Lower lobe of right lung (tissue), 2 donors: ENCODE measurements around the gene GMEB2. TPM values are rescaled to one million over a fixed set of nuclear protein-coding genes. Genes with fewer than 3 reads are reported as not detected.

Experiments
- ATAC-seq, 2 donors: fragments of 200-7000 bp; cut with Tn5 transposase; one replicate each; pipeline ENCODE4 v1.9.1; 2020 to 2022; ENCODE audit warnings: mild to moderate bottlenecking in 2 of 2, moderate library complexity in 2 of 2
- DNase-seq: peaks from one replicate; pipeline ENCODE4 v3.0.0-alpha.2; 2020
- H3K27ac ChIP-seq: fragments of 200-600 bp; one replicate; pipeline ENCODE4 v1.8.0; 2022
- H3K27me3 ChIP-seq: fragments of 200-600 bp; one replicate; pipeline ENCODE4 v1.8.0; 2022; ENCODE audit warnings: low read depth
- H3K36me3 ChIP-seq: fragments of 200-600 bp; one replicate; pipeline ENCODE4 v1.8.0; 2022; ENCODE audit warnings: mild to moderate bottlenecking
- H3K4me1 ChIP-seq: fragments of 200-600 bp; one replicate; pipeline ENCODE4 v1.8.0; 2022
- H3K4me3 ChIP-seq: fragments of 200-600 bp; one replicate; pipeline ENCODE4 v1.8.0; 2022; ENCODE audit warnings: mild to moderate bottlenecking
- H3K9me3 ChIP-seq: fragments of 200-600 bp; one replicate; pipeline ENCODE4 v1.8.0; 2022
- intact Hi-C: fragments of 100-400 bp; cut with DNase I; formaldehyde crosslinking; loops from one replicate; pipeline ENCODE4 v1.11.0; 2022
- total RNA-seq: library from RNA; stranded (reverse); fragmentation: NEBNext Ultra II Directional; extraction: Animal tissue kit (Norgen Biotek cat#: 25700); gene quantifications from one replicate; pipeline ENCODE4 v1.2.1, GENCODE V29; 2021
- TF ChIP-seq, protein P1 (sequence below): fragments of 200-600 bp; IDR thresholded peaks from one replicate; pipeline ENCODE4 v1.8.0; 2022; ENCODE audit warnings: antibody characterized with exemption, mild to moderate bottlenecking
- donor health status: DM: no; HTN: yes; CAD: no; lungs with severe emphysema.

Gene GMEB2
- total RNA-seq, 1 donor from 2014 or later = 9.7 TPM

DNA sequence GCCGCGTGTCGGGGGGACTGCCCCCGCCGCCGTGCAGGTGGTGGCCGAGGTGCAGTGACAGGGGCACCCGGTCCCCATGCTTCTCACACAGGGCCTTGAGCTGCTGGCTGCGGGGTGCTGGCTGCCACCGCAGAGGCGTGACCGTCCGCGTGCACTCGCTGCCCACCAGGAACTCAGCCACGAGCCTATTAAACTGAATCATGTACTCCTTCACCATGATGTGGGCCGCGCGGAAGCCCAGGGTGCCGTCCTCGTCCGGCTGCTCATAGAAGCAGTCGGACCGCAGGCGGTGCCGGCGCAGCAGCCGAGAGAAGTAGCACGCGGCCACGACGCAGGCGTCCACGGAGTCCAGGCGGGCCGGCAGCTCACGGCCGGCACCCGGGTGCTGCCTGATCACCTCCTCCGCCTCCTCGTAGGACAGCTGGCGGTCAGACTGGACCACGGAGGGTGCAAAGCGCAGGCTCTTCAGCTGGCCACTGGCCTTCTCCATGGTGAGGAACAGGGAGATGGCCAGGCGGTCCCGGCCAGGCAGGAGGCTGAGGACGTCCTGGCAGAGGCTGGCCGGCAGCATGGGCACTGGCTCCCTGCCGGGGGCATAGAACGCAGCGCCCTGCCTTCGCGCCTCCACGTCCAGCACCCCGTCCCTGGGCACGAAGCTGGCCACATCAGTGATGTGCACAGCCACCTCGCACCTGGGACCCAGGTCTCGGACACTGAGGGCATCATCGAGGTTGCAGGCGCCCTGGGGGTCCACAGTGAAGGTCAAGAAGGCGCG lies 62.7 kb downstream of the GMEB2 start:
- H3K4me1 ChIP-seq = peaks cover 12% of the 10 kb centered on the region
- TF ChIP-seq, protein P1, sequence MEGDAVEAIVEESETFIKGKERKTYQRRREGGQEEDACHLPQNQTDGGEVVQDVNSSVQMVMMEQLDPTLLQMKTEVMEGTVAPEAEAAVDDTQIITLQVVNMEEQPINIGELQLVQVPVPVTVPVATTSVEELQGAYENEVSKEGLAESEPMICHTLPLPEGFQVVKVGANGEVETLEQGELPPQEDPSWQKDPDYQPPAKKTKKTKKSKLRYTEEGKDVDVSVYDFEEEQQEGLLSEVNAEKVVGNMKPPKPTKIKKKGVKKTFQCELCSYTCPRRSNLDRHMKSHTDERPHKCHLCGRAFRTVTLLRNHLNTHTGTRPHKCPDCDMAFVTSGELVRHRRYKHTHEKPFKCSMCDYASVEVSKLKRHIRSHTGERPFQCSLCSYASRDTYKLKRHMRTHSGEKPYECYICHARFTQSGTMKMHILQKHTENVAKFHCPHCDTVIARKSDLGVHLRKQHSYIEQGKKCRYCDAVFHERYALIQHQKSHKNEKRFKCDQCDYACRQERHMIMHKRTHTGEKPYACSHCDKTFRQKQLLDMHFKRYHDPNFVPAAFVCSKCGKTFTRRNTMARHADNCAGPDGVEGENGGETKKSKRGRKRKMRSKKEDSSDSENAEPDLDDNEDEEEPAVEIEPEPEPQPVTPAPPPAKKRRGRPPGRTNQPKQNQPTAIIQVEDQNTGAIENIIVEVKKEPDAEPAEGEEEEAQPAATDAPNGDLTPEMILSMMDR = no peak
- no peak for ATAC-seq
- no peak for DNase-seq
- H3K27ac ChIP-seq = no peak overlapping the region
- H3K9me3 ChIP-seq = no peaks in the 10 kb centered on the region
- H3K36me3 ChIP-seq = peaks cover 74% of the 10 kb centered on the region
- intact Hi-C loops = no loop called here
- no peaks in the 10 kb centered on the region for H3K27me3 ChIP-seq
- no peak overlapping the region for H3K4me3 ChIP-seq

DNA sequence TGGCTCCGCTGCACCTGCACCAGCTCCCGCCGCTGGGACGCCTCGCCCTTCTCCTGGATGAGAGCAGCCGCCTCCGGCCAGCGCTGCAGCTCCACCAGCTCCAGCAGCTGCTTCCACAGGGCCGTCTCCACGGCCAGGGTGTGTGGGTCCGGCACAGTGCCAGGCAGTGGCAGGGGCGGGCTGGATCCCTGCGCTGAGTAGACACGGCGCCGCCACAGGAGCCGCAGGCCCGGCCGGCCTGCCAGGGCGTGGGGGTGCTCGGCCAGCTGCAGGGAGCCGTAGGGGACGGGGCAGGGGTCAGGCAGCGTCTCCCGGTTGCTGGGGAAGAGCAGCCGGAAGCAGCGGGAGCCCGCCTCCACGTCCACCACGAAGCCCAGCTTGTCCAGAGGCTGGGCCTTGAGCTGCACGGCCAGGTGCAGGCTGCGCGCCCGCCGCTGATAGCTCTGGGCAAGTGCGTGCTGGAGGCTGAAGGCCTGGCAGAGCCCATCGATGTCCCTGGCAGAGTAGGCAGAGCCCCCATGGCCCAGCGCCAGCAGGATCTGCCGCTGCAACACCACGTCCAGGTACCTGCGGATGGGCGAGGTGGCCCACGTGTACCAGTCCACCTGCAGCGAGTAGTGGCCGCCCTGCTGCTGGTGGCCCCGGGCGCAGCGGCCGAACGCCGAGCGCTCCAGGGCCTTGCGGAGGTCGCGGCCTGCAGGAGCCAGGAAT lies 63.5 kb downstream of the GMEB2 start:
- intact Hi-C loops = no loop called here
- Histone ChIP-seq H3K4me1 (peaks cover 3% of the 10 kb centered on the region), H3K27ac (no peak overlapping the region), H3K27me3 (no peaks in the 10 kb centered on the region), H3K4me3 (no peak overlapping the region), H3K9me3 (no peaks in the 10 kb centered on the region), H3K36me3 (peaks cover 82% of the 10 kb centered on the region)
- TF ChIP-seq, protein P1 = no peak
- ATAC-seq (no peak), DNase-seq (no peak)

DNA sequence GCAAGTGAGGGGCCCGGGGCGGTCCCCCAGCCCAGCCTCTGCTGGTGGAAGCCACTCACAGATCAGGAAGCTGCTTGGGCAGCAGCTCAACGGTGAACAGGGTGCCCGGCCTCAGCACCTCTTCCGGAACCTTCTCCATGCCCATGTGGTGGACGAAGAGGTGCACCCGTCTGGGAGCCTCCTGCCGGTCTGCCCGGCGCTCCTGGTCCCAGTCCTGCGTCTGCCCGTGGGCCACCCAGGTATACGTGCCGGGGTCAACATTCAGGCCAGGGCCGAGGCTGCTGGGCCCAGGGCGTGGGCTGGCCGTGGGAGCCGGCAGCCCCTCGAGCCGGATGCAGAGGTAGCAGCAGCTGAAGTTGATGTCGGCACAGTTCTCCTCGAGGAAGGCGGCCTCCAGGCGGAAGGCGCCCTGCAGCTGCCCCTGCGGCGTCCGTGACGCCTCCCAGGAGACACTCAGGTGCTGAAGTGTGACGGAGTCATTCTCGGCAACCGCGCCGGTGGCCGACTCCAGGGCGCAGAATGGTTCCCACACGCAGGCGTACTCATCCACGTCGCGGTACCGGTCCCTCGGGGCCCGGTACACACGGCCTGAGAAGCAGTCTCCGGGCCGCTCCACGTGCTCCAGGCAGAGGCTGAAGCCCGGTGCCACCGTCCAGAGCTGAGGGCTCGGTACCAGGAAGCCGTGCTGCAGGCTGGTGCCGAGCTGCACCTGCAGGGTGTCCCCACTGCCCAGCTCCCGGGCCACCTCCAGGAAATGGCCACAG lies 64.3 kb downstream of the GMEB2 start:
- Histone ChIP-seq H3K4me1 (no peaks in the 10 kb centered on the region), H3K9me3 (no peaks in the 10 kb centered on the region), H3K27ac (no peak overlapping the region), H3K27me3 (no peaks in the 10 kb centered on the region), H3K4me3 (no peak overlapping the region), H3K36me3 (peaks cover 82% of the 10 kb centered on the region)
- intact Hi-C loops = no loop called here
- ATAC-seq (no peak), DNase-seq (no peak)
- TF ChIP-seq, protein P1 = no peak

DNA sequence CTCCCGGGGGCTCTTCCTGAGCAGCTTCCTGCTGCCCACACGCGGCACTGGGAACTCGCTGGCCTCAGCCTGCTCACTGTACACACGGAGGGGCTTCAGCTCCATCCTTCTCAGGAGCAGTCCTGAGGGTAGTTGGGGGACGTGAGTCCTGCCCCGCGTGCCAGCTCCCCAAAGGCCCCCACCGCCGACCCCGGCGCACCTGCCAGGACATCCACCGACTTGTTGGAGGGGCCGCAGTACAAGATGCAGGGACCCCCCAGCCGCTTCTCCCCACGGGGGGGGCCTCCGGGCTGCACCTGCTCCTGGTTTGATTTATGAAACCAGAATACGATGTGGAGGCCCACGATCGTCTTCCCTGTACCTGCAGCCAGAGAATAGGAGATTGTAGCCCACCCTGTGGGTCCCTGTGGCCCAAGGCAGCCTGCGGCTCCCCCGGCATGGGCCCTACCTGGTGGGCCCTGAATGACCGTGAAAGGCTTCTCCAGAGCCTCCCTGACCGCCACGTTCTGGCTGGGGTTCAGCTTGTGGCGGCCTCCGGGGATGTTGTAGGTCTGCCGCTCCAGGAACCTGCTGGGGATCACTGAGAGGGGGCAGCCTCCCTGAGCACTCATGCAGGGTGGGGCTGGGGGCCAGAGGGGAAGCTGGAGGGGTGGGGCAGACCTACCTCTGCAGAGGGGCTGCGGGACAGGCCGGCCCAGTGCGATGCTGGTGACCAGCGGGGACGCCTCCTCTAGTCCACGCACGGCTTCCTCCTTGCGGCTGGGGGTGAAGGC lies 65.1 kb downstream of the GMEB2 start:
- intact Hi-C loops = no loop called here
- H3K4me1 ChIP-seq = no peaks in the 10 kb centered on the region
- TF ChIP-seq, protein P1 = no peak
- no peaks in the 10 kb centered on the region for H3K9me3 ChIP-seq
- H3K36me3 ChIP-seq = peaks cover 79% of the 10 kb centered on the region
- H3K4me3 ChIP-seq = no peak overlapping the region
- ATAC-seq = no peak
- no peak overlapping the region for H3K27ac ChIP-seq
- no peaks in the 10 kb centered on the region for H3K27me3 ChIP-seq
- no peak for DNase-seq
